Fibroblast of skin of abdomen (primary cell): ENCODE results near the gene RASGRF2.
A peak's percentile ranks its signal among the peaks of the same experiment; 100 is the strongest.
"Not testable (repeated sequence)": the region's sequence is repeated elsewhere in the genome, so short reads cannot be mapped to it uniquely, and the experiment has no call there.

Experiments used
- DNase-seq: peaks from one replicate; pipeline ENCODE4 v3.0.0-alpha.2; 2013

RASGRF2 gene

DNA sequence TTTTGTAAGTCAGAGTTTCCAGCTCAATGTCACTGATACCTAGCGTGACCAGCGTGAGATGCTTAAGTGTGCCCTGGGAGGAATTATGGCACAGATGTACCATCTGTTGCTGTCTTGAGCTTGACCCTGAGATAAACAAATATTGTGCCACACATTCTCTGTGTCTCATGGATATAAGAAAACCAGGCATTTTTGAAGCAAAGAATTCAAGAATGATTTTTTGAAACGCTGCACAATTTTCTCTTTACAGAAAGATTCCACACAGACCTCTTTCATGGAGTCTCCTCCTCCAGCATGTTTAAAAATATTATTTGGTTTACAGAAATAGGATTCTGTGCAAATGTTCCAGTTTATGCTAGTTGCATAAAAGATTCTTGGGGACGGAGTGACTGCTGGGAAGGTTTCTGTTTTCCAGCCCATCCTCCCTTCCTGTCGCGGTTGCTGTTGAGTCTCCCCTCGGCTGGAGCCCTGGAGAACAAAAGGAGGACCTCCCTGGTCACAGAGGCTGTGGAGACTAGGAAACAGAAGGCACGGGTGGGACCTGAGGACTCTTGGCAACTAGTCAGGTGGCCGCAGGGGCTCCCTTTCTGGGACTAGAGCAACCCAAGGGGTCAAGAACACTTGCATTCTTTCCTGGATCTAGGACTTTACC, 120.8 kb downstream of the RASGRF2 start:
- no peak for DNase-seq

DNA sequence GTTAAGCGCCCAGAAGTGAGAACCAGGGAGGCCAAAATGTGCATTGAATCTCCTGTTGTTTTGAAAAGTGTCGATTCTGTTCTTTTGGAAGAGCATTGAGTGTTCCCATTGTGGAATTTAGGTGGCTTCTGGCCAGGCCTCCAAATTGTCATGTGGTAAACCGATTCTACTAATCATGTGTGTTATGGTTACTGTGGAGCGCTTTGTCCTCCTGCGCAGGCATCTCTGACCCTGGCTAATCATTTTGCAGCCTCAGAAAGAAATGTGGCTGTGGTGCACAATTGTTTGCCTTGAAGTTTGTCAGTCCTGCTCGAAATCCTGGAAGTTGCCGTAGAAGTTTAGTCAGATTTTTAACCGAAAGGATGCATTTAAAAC, 121.3 kb downstream of the RASGRF2 start:
- no peak for DNase-seq

DNA sequence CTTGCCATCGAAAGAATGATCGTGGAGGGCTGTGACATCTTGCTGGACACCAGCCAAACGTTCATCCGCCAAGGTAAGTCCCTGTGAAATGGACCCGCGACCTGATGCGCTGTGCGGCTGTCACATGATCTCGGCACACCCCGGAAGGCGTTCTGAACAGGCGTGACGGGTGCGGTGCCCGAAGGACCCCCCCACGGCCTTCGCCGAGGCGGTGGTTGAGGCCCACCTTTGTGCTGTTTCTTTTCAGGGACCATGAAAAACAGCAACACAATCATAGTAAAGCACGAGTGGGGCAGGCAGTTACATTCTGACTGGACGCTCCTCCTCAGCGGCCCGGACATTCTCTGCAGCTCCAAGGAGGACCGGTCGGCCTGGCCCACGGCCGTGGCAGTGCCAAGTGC, 126.7 kb downstream of the RASGRF2 start:
- no peak for DNase-seq

DNA sequence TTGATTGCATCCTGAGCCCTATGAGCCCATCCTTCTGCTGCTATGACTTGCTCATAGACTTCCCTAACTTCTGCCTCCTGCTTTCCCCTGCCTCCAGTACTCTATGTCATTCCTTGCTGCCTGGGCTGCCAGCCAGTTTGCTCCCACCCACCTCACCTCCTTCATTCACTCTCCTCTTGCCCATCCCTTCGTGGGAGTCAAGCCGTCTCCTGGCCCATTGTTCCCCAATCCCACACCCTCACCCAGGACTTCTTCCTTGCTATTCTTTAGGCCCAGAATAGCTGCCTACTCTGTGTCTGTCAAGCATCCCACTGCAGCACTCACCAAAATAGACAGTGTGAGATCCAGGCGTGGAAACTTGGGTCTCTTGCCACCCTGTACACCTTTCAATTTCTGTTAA, 131.0 kb downstream of the RASGRF2 start:
- DNase-seq: no peak

DNA sequence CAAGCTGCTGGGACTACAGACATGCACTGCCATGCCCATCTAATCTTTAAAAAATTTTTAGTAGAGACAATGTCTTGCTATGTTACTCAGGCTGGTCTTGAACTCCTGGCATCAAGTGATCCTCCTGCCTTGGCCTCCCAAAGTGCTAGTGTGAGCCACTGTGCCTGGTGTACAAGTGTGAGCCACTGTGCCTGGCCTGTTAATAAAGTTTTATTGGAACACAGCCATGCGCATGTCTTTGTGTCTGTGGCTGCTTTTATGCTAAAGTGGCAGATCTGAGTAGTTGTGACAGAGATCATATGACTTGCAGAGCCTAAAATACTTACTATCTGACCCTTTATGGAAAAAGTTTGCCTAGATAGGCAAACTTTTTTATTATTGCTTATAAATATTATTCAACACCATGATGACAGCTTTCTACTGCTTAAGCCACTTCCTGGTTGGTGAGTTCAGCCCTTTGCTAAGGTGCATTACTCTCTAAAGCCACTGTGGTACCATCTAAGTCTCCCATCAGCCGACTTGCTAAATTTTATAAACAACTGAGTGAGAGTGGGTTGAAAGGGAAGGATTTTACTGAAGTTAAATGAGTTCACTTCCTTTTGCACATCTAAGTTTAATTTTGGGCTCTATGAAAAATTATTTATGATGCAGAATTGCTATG, 133.5 kb downstream of the RASGRF2 start:
- DNase-seq: no peak

DNA sequence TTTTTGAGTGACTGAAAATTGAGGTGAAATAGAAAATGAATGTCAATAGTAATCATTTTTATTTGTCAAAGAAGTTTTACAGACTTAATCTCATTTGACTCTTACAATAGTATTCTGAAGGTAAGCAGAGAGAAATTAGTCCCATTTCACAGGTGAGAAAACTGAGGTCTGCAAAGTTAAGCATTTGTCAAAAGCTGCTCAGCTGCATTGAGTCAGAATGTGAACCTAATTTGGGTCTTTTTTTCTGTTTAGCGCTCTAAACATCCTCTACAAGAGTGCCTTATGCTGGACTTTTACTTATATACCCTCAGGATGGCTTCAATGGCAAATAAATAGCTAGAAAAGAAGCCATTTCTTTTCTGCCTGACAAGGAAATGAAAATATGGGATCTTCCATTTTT, 135.7 kb downstream of the RASGRF2 start:
- DNase-seq: no peak

DNA sequence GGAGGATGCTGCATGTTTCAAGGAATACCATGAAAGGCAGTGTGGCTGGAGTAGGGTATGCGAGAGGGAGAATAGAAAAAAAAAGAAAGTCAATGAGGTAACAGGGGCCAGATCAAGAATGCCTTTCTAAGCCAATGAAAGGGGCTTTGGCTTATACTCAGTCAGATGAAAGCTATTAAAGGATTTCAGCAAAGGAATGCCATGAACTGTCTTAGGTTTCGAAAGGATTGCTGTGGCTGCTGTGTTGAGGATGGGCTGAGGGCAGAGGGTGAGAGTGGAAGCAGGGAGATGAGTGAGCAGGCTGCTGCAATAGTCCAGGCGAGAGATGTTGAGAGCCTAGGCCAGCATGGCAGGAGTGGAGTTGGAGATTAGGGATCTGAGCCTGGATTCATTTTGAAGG, 137.6 kb downstream of the RASGRF2 start:
- DNase-seq: peak; percentile 59

DNA sequence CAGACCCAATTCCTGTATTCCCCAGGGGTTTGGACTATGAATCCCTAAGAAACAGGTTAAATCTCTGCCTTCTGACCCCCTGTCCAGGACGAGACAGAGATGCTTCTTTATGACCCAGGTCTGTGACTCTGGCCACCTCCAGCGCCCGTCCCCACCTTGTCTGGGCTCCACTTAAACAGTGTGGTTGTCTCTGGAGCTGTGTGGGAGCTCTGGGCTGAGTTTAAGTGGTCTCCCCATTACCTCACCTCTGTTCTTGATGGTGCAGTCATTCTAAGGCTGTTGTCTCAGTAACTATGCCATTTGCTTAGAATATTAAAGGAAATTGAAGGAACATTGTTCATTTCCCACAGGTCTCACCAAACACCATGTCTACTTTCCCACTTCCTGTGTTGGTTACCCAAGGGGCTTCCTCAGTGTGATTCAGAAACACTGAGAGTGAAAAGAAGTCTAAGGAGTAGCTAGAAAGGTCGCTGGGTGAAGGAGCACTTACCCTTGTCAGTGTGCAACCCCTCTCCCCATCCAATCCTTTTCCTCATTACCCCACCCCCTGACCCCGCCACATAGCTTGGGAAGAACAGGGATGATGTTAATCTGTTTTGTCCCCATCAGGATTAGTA, 145.2 kb downstream of the RASGRF2 start:
- DNase-seq: no peak

DNA sequence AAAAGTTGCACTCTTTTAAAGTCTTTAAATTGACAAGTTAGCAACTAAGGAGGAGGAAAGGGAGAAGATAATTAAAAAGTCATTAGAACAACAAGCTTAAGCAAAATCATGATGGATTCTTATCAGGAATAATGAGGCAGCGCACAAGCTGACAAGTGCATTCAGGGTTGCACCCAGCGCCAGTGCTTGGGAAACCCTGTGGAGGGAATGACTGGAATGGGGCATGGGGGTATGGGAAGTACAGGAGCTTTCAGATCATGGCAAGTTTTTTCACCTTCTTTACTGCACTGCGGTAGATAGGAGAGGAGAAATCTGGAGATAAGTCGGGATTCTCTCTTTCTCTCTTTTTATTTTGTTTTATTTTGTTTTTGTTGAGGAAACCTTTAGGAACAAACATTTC, 155.1 kb downstream of the RASGRF2 start:
- no peak for DNase-seq

DNA sequence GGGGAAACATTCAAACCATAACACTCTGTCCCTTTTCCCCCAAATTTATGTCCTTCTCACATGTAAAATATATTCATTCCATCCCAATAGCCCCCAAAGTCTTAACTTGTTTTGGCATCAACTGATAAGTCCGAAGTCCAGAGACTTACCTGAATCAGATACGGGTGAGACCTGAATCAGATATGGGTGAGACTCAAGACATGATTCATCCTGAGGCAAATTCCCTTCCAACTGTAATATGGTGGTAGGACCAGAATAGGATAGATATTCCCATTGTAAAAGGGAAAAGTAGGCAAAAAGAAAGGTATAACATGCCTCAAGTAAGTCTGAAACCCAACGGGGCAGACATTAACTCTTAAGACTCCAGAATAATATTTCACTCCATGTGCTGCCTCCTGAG, 157.4 kb downstream of the RASGRF2 start:
- no peak for DNase-seq

DNA sequence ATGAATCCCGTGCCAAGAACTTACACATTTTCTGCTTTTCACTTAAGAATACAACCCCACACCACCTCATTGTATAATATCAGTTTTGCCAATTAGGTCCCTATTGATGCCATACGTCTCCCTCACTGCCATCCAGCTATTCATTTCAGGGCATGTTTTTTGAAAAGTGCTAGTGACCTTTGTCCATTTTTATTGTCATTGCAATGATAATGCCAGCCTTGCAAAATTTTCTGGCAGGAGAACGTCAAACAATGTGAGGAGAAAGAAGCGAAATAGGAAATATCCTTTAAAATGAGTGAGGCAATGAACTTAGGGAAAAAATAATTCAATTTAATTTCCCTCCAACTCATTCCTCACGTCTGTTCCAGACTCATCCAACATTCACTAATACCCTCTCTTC, 161.1 kb downstream of the RASGRF2 start:
- DNase-seq: no peak

DNA sequence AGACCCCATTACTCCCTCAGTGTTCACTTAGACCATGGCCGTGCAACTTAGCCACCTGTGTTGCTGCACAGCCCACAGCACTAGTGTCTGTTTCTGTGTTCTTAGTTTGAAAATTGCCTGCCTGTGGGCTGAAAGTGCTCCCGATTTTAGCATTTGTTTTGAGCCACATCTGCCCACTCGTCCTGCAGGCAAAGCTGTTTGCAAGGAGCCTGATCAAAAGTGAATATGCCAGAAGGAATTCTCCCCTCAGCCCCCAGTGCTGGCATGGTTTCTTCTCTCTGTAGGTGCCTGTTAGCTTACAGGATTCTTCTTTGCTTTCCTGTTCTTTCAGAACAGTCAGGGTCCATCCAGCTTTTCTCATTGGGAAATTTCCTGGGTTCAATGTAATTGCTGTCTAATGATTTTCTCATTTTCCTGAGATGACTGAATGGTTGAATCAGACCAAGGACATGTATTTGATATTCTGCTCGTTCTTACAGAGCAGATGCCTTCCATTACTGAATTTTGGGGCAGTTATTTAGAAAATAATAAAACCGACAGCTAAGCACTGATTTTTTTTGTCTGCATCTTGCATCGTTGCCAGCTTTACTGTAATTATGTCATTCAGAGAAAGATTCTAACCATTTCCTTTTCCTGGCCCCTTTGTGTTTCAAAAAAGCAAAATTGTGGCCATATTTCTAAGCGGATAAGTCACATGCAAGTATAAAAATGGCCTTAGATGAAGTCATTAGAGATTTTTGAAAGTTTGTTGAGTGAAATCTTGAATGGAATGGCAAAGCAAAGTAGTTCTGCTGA, 161.9 kb downstream of the RASGRF2 start:
- DNase-seq: no peak

DNA sequence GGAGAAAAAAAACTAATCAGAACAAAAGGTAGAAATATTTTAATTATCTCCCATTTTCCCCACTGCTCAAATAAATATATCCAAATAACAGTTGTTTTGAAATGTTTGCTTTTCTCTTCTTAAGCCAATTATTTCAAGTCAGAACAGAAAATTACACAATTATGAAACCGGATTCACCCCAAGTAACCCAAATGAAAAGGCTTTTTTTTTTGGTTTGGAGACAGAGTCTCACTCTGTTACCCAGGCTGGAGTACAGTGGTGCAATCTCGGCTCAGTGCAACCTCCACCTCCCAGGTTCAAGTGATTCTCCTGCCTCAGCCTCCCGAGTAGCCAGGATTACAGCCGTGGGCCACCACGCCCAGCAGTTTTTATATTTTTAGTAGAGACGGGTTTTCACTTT, 164.5 kb downstream of the RASGRF2 start:
- DNase-seq: not testable (repeated sequence)

DNA sequence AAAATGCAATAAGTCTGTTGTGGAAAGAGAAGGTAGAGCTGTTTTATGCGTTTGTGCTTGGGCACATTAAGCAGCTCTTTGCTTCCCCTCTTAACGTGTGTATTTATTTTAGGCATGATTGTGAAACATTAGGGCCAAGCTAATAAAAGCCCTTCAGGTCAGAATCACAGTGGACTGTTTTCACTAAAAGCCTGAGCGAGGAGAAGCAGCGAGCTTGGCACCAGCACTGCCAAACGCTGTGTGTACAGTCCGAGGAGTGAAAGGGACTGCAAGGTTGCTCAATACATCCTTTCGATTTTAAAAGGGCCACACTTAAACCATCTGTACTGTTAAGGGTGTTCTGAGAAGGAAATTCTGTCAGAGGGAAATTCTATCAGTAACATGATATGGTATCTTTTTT, 165.8 kb downstream of the RASGRF2 start:
- DNase-seq: no peak

DNA sequence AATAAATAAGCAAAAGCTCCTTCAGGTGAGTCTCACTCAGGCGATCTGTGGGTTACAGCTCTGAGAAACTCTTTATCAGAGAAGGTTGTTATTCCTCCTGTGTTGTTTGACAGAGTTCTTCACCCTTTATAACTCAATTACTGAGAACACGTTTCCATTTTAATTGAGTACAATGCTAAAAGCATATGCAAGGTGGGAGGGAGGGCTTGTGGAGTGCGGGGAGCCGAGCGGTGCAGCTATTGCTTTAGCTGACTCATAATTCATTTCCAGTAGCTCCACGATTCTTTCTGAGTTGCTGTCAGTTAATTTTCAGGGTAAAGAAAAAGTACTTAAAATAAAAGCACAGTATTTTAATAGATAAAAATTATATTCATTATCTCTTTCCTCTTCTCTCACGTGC, 168.3 kb downstream of the RASGRF2 start:
- no peak for DNase-seq

DNA sequence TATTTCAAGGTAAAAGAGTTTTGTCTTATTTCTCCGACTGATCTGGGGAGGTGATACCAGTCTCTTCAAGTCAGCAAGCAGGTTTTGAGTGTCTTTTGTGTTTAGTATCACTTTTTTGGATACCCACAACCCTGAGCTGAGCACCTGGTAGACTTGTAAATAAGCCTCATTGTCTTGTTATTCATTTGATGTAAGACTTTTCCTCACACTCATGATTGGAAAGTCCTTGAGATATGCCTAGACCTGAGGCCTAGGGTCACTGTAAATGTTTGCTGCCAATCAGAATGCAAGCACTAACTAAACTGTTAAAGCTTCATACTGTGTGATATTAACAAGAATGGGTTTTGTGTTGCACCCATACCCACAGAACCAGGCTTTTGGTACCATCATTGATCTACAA, 172.2 kb downstream of the RASGRF2 start:
- no peak for DNase-seq

DNA sequence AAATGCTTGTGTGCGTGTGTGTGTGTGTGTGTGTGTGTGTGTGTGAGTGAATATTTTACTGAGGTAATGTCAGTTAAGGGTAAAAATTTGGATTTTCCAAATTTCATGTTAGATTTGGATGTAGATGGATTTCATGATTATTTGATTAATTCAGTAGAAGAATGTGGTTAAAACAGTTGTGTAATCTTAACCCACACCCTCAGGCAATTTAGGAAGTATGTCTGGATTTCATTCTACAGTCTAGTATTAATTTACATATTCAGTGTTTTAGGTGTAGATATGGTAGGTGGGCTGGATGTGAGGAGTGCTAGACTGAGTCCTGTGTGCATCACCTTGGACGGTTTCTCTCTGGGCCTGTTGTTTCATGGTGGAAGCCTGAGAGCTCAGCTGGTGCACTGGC, 173.9 kb downstream of the RASGRF2 start:
- no peak for DNase-seq

DNA sequence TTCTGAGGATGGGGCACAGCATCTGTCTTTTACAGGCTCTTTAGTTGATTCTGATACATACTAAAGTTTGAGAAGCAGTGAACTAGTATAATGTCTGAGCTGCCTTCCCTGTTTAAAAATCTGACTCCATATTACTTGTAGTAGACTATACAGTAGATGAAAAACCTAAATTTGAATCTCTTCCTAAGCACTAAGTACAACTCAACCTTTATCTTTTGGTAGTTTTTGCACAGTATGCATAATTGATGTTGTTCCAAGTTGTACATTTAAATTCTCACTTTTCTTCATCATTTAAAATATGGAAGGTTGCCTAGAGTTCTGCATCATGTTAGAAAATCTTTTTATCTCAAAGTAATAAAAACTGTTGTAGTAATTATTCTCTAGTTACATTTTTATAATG, 174.4 kb downstream of the RASGRF2 start:
- DNase-seq: no peak

DNA sequence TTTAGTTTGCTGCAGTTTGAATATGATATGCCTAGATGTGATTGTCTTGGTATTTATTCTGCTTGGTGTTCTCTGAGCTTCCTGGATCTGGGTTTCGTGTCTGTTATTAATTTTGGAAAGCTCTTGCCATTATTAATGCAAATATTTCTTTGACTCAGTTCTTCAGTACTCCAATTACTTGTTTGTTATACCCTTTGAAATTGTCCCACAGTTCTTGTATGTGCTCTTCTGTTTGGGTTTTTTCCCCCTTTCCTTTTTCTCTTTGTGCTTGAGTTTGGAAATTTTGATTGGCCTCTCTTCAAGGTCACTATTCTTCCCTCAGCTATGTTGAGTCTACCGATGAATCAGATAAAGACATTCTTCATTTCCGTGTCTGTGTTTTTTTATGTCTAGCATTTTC, 176.4 kb downstream of the RASGRF2 start:
- DNase-seq: no peak

DNA sequence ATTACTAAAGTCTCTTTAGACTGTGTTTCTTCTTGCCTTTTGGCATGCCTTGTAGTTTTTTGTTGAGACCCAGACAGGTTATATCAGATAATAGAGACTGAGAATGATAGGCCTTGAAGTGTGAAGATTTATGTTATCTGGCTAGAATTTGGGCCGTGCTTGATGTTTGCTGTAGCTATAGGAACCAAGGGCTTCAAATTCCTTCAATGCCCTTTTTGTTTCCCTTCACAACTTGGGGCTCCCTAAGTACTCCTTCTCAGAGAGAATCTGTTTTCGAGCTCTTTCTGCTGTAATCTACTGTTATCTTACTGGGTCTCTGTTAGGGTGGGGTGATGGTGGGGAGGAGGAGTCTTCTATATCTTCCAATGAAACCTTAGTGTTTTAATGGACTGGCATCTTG, 177.7 kb downstream of the RASGRF2 start:
- no peak for DNase-seq

DNA sequence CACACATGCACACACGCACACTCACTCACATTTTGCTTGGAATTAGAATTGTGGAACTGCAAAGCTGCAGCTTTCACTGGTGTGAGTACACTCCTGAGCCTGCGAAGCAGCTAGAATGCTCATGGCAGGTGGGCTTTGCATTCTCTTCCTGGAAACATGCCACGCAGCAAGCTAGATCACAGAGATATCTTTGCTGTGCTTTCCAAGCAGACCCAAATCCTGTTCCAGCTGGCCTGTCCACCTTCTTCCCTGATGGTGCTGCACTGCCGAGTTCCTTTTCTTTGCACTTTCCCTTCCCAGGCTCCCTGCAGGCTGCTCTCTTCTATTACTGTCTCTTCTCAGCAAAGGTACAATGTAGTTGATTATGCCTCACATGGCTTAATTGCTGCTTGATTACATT, 180.3 kb downstream of the RASGRF2 start:
- no peak for DNase-seq

DNA sequence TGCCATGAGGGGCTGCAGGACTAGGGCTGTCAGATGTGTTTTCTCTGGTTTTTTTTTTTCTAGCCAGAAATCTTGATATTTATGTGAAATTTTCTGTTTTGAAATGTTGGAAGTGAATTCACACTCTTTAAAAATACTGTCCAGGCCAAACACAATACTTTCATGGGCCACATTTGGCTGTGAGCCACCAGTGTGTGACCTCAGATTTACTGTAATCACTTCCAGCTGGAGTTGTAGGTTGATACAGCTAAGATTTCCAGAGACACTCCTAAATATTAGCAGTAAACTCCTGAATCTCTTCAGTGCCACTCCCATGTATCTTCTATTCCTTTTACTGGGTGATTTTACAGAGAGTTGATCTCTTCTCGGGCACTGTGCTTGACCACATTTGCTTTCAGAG, 180.8 kb downstream of the RASGRF2 start:
- DNase-seq: peak; percentile 75

DNA sequence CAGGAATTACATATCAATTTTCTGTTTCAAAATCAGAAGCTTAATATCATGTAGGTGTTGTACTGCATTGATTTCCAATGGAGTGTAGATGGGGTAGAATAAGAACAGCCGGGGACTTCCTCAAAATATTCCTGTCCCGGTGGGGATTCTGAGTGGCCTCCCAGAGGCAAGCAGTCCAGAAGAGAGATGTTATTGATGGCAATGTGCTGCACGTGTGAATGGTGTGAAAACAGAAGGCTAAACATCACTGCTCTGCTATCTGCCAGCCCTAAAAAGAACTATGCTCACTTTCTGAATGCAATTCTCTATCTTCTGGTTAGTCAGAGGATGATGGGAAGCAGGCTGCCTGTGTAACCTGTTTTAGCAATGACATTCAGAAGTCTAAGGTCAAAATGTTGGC, 181.9 kb downstream of the RASGRF2 start:
- no peak for DNase-seq
